NB4 (cell line): ENCODE results near the gene ABCA4.

ENCODE experiments used
- DNase-seq: peaks from one replicate; pipeline ENCODE4 v3.0.0; 2010; ENCODE audit warnings: low read depth
- H3K4me3 ChIP-seq: one replicate; pipeline ENCODE4 v1.5.1; 2011; ENCODE audit warnings: mild to moderate bottlenecking, low read depth, low read length, moderate library complexity
- MYC ChIP-seq: IDR thresholded peaks from 2 replicates; pipeline ENCODE4 v1.6.1; 2011; ENCODE audit warnings: low read depth, low read length
- POLR2A ChIP-seq: IDR thresholded peaks from 2 replicates; pipeline ENCODE4 v1.6.1; 2011; ENCODE audit warnings: mild to moderate bottlenecking; ENCODE audit not compliant: insufficient read length; ENCODE audit errors: extremely low read depth
- TF ChIP-seq, protein P1 (sequence below): IDR thresholded peaks from 2 replicates; pipeline ENCODE4 v1.6.1; 2011; ENCODE audit warnings: low read depth, low read length
- TF ChIP-seq, protein P2 (sequence below): IDR thresholded peaks from one replicate; pipeline ENCODE4 v1.5.1; 2012; ENCODE audit warnings: low read depth, low read length

ABCA4 gene

GRCh38 chr1:94125551-94126514 lies 4.9 kb upstream of the ABCA4 start:
- TF ChIP-seq, protein P1, sequence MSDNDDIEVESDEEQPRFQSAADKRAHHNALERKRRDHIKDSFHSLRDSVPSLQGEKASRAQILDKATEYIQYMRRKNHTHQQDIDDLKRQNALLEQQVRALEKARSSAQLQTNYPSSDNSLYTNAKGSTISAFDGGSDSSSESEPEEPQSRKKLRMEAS, result no peak
- TF ChIP-seq POLR2A (no peak), MYC (no peak)
- TF ChIP-seq, protein P2, sequence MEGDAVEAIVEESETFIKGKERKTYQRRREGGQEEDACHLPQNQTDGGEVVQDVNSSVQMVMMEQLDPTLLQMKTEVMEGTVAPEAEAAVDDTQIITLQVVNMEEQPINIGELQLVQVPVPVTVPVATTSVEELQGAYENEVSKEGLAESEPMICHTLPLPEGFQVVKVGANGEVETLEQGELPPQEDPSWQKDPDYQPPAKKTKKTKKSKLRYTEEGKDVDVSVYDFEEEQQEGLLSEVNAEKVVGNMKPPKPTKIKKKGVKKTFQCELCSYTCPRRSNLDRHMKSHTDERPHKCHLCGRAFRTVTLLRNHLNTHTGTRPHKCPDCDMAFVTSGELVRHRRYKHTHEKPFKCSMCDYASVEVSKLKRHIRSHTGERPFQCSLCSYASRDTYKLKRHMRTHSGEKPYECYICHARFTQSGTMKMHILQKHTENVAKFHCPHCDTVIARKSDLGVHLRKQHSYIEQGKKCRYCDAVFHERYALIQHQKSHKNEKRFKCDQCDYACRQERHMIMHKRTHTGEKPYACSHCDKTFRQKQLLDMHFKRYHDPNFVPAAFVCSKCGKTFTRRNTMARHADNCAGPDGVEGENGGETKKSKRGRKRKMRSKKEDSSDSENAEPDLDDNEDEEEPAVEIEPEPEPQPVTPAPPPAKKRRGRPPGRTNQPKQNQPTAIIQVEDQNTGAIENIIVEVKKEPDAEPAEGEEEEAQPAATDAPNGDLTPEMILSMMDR, result no peak
- DNase-seq, result no peak
- no peak overlapping the region for H3K4me3 ChIP-seq

DNA sequence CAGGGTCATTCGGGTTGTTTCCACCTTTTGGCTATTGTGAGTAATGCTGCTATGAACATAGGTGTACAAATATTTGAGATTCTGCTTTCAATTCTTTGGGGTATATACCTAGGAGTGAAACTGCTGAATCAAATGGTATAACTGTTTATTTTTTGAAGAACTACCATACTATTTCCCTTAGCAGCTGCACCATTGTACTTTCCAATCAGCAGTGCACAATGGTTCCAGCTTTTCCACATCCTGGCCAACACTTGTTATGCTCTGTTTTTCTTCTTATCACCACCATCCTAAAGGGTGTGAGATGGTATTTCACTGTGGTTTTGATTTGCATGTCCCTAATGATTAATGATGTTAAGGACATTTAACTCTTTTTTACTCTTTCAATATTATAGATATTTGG lies 3.6 kb upstream of the ABCA4 start:
- no peak overlapping the region for H3K4me3 ChIP-seq
- TF ChIP-seq MYC, result no peak
- TF ChIP-seq, protein P1, result no peak
- no peak for TF ChIP-seq POLR2A
- TF ChIP-seq, protein P2, result no peak
- DNase-seq, result no peak

GRCh38 chr1:94122201-94122970 lies 1.4 kb upstream of the ABCA4 start:
- TF ChIP-seq POLR2A (no peak), MYC (no peak)
- TF ChIP-seq, protein P1, result no peak
- TF ChIP-seq, protein P2, result no peak
- no peak overlapping the region for H3K4me3 ChIP-seq
- DNase-seq, result no peak

GRCh38 chr1:94121411-94121821 lies 468 bp upstream of the ABCA4 start:
- H3K4me3 ChIP-seq, result no peak overlapping the region
- TF ChIP-seq, protein P2, result no peak
- TF ChIP-seq MYC, result no peak
- TF ChIP-seq, protein P1, result no peak
- TF ChIP-seq POLR2A, result no peak
- no peak for DNase-seq

- H3K4me3 ChIP-seq, result no peak overlapping the region
- TF ChIP-seq, protein P1, result no peak
- no peak for TF ChIP-seq MYC
- no peak for TF ChIP-seq POLR2A
- TF ChIP-seq, protein P2, result no peak
- DNase-seq, result no peak
These were observed 412 bp downstream of the ABCA4 start for GRCh38 chr1:94120570-94120901.
